ENCODE data around the gene MPPE1.

The MPPE1 gene

GRCh38 chr18:11901826-11902438, 6.2 kb downstream of the MPPE1 start:
- ATAC-seq: no peak
- TF ChIP-seq TOX (CRISPR knock-in tag; IDR thresholded peaks at IDR 0.05; ENCODE audit: borderline replicate concordance) (no peak), RARB (CRISPR knock-in tag; IDR thresholded peaks at IDR 0.05) (no peak), POU6F1 (CRISPR knock-in tag; IDR thresholded peaks at IDR 0.05; ENCODE audit: borderline replicate concordance, low read depth) (no peak), ZFP30 (CRISPR knock-in tag; IDR thresholded peaks at IDR 0.05) (no peak), GLIS3 (CRISPR knock-in tag; IDR thresholded peaks at IDR 0.05) (no peak), ISL1 (CRISPR knock-in tag; IDR thresholded peaks at IDR 0.05) (no peak), ARNTL (CRISPR knock-in tag; IDR thresholded peaks at IDR 0.05; ENCODE audit: borderline replicate concordance, low read depth) (no peak), PATZ1 (CRISPR knock-in tag; IDR thresholded peaks at IDR 0.05; ENCODE audit: borderline replicate concordance) (no peak), ZNF70 (CRISPR knock-in tag; IDR thresholded peaks at IDR 0.05) (no peak), CSRNP3 (CRISPR knock-in tag; IDR thresholded peaks at IDR 0.05) (no peak), TCF4 (CRISPR knock-in tag; IDR thresholded peaks at IDR 0.05; ENCODE audit: borderline replicate concordance) (no peak), ZNF8 (CRISPR knock-in tag; IDR thresholded peaks at IDR 0.05) (no peak), ESRRG (CRISPR knock-in tag; IDR thresholded peaks at IDR 0.05) (no peak), ZC3H10 (CRISPR knock-in tag; IDR thresholded peaks at IDR 0.05) (no peak)

GRCh38 chr18:11899063-11899462, 9.1 kb downstream of the MPPE1 start:
- ATAC-seq: no peak
- no peak for TF ChIP-seq CSDC2 (CRISPR knock-in tag; IDR thresholded peaks at IDR 0.05)
- no peak for TF ChIP-seq POU6F1 (CRISPR knock-in tag; IDR thresholded peaks at IDR 0.05; ENCODE audit: borderline replicate concordance, low read depth)
- TF ChIP-seq TOX (CRISPR knock-in tag; IDR thresholded peaks at IDR 0.05; ENCODE audit: borderline replicate concordance): no peak
- TF ChIP-seq RARB (CRISPR knock-in tag; IDR thresholded peaks at IDR 0.05): no peak
- TF ChIP-seq PPARA (CRISPR knock-in tag; IDR thresholded peaks at IDR 0.05; ENCODE audit: borderline replicate concordance): no peak
- no peak for TF ChIP-seq ISL1 (CRISPR knock-in tag; IDR thresholded peaks at IDR 0.05)
- TF ChIP-seq ZNF565 (CRISPR knock-in tag; conservative IDR thresholded peaks at IDR 0.05; ENCODE audit: low read depth): no peak
- no peak for TF ChIP-seq GLIS3 (CRISPR knock-in tag; IDR thresholded peaks at IDR 0.05)
- no peak for TF ChIP-seq ZFP30 (CRISPR knock-in tag; IDR thresholded peaks at IDR 0.05)
- TF ChIP-seq PATZ1 (CRISPR knock-in tag; IDR thresholded peaks at IDR 0.05; ENCODE audit: borderline replicate concordance): no peak
- no peak for TF ChIP-seq ESRRG (CRISPR knock-in tag; IDR thresholded peaks at IDR 0.05)
- no peak for TF ChIP-seq ZC3H10 (CRISPR knock-in tag; IDR thresholded peaks at IDR 0.05)
- no peak for TF ChIP-seq SNAI2 (CRISPR knock-in tag; IDR thresholded peaks at IDR 0.05)

GRCh38 chr18:11897781-11898180, 10.3 kb downstream of the MPPE1 start:
- no peak for ATAC-seq
- TF ChIP-seq ZNF8 (CRISPR knock-in tag; IDR thresholded peaks at IDR 0.05): no peak
- no peak for TF ChIP-seq ZNF565 (CRISPR knock-in tag; conservative IDR thresholded peaks at IDR 0.05; ENCODE audit: low read depth)
- no peak for TF ChIP-seq TSHZ2 (CRISPR knock-in tag; IDR thresholded peaks at IDR 0.05)
- TF ChIP-seq TCF4 (CRISPR knock-in tag; IDR thresholded peaks at IDR 0.05; ENCODE audit: borderline replicate concordance): no peak
- TF ChIP-seq PATZ1 (CRISPR knock-in tag; IDR thresholded peaks at IDR 0.05; ENCODE audit: borderline replicate concordance): no peak
- TF ChIP-seq RARB (CRISPR knock-in tag; IDR thresholded peaks at IDR 0.05): no peak
- TF ChIP-seq CSRNP3 (CRISPR knock-in tag; IDR thresholded peaks at IDR 0.05): no peak
- no peak for TF ChIP-seq SNAI2 (CRISPR knock-in tag; IDR thresholded peaks at IDR 0.05)
- TF ChIP-seq ARNTL (CRISPR knock-in tag; IDR thresholded peaks at IDR 0.05; ENCODE audit: borderline replicate concordance, low read depth): no peak
- no peak for TF ChIP-seq ZNF70 (CRISPR knock-in tag; IDR thresholded peaks at IDR 0.05)
- no peak for TF ChIP-seq PPARA (CRISPR knock-in tag; IDR thresholded peaks at IDR 0.05; ENCODE audit: borderline replicate concordance)
- no peak for TF ChIP-seq BACH2 (CRISPR knock-in tag; IDR thresholded peaks at IDR 0.05; ENCODE audit: borderline replicate concordance)
